Stimulated activated CD8-positive, alpha-beta memory T cell treated with anti-CD3 and anti-CD28 coated beads, Interleukin-15, amount 100 ng/mL, for 4 hours (primary cell): ENCODE measurements around the gene WARS2.

Experiments
- DNase-seq, 2 donors: peaks; one replicate each; pipeline ENCODE4 v3.0.0-alpha.2; 2020; ENCODE audit warnings: low read depth in 2 of 2

The WARS2 gene

DNA sequence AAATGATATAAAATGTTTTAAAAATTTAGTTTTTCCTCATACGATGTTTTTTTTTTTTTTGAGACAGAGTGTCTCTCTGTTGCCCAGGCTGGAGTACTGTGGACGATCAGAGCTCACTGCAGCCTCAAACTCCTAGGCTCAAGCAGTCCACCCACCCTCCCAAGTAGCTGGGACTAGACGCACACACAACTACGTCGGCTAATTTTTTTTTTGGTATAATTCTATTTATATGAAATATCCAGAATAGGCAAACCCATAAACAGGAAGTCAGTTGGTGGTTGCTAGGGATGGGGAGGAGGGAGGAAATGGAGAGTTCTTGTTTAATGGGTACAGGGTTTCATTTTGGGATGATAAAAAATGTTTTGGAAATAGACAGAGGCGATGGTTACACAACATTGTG, 56.5 kb downstream of the WARS2 start:
- no peak for DNase-seq

DNA sequence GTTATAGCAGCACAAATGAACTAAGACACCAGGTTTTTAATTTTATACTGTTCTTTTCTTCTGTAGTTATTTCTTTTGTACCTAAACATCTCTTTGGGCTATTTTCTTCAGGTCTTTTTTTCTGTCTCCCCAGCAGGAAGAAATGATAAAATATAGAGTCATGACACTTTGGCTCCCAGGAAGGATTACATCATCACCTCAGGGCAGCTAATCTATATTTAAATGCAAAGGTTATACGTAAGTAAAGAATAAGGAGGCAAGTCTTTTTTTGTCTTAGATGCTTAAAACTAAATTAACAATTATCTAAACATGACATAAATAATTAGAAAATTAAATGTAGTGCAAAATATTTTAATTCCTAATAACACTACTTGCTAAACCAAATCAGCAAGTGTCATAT, 57.0 kb downstream of the WARS2 start:
- no peak for DNase-seq

DNA sequence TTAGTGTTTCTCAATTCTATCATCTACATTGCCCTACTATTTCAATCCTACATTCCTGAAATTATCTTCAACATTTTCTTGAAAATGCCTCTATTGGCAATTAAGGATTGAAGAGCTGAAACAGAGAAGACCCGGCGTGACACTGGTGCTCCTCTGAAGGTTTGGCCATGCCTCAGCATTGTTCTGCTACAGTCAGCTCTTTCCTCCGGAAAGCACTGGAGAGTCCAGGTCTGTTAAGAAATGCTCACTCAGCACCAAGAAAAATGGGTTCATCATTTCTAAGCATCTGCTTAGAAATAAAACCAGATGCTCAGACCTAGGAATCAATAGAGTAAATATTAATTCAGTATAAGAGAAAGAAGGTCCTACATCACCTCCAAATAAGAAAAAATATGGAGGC, 58.8 kb downstream of the WARS2 start:
- no peak for DNase-seq

DNA sequence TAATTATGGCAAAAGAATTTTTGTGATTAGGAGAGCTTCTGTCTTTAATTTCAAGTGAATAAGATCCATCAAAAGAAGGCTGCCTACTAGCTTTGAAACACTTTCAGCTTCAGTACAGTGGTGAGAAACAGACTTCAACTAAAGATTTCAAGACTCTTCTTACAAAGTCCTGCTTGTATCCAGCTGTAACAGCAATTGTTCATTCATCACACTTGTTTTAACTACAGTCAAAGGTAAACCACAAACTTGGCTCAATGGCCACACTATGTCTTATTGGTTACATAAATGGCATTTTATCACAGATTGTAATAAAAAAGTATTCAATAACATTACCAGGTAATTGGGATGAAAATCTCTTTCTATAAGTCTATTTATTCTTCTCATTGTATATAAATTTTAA, 59.2 kb downstream of the WARS2 start:
- DNase-seq: no peak

DNA sequence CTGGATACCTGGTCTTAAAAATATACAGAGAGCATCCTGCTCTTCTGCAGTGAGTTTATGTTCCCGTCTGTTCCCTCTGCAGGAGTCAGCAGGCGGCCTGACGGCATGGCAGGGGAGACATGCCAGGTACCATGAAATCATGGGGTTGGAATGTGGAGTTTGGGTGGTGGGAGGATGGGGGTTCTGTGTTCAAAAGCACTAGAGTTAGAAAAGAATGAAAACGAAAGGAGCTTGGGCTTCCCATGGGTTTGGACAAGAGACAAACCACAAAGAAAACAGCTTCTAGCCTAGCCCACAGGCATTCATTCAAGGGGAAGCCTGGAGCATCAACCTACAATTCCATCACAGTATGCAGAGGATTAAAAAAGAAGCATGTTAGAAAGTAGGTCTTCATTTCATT, 59.9 kb downstream of the WARS2 start:
- DNase-seq: no peak

DNA sequence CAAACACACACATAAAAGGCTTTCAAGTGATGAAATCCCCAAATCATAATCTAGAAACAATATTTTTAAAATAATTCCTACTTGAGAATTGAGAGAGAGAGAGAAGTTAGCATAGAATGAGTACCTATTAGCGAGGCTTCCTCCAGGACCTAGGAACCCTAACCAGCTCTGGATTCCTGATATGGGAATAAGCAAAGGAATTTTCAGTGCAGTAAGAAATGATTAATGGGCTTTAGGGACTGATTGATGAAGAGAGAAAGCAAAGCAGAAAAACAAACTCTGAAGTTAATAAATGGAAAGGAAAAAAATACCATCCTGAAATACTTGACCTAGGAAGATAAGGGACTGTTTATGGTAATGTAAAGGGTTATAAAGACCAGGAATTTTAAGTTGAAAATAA, 60.6 kb downstream of the WARS2 start:
- DNase-seq: no peak

DNA sequence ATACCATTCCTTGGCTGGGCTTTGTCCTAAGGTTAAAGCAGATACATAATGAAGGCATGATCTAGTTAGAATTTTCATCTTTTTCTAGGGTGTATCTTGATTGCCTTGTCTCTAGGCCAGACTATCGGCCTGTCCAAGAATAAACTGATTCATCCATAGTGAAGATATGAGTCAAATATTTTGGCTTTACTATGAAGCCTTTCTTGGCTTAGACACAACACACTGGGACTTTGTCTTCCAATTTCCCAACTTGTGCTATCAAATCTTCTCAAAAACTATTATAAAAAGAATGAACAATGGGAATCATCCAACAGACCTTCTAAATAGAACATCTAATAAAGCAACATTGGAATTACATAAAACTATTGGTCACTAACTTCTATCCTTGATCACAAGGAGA, 64.8 kb downstream of the WARS2 start:
- no peak for DNase-seq

DNA sequence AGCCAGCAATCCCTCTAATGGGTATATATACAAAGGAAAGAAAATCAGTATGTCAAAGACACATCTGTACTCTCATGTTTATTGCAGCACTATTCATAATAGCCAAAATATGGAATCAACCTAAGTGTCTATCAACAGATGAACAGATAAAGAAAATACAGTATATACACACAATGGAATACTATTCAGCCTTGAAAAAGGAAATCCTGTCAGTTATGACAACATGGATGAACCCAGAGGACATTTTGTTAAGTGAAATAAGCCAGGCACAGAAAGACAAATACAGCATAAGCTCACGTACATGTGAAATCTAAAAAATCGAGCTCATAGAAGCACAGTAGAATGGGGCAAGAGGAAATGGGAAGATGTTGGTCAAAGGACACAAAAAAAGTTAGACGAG, 69.1 kb downstream of the WARS2 start:
- no peak for DNase-seq

DNA sequence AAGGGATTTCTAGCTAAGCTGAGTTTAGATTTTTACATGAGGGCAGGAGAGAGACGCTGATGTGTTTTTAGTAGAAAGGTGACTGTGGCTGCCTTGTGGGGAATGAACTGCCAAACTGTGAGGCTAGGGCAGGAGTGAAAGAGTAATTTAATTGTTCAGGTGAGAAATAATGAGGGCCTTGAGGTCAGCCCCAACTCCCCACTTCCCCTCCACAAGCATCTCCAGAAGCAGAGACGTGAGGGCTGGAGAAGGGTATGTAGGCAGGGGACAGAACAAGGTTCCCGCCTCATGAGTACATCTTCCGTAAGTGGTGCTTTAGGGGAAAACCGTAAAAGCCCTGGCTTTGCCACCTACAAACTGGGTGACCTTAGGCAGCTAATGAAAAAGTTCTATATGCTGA, 70.8 kb downstream of the WARS2 start:
- no peak for DNase-seq

DNA sequence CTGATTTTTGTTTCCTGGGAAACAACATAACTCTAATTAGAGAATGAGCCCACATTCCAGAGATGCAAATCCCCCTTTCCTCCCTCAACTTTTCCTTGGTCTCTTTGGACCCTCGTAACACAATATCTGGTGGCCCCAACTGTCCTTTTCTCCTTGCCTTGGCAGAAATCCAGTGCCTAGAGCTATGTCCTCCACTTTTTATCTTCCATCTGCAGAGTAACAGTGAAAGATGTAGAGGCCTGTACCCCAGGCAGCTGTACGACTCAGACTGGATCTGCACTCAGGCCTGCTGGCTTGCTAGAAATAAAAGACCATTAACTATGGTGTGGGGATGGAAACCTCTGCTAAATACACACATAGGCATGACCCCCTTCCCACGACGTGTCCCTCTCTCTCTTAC, 72.0 kb downstream of the WARS2 start:
- DNase-seq: no peak

DNA sequence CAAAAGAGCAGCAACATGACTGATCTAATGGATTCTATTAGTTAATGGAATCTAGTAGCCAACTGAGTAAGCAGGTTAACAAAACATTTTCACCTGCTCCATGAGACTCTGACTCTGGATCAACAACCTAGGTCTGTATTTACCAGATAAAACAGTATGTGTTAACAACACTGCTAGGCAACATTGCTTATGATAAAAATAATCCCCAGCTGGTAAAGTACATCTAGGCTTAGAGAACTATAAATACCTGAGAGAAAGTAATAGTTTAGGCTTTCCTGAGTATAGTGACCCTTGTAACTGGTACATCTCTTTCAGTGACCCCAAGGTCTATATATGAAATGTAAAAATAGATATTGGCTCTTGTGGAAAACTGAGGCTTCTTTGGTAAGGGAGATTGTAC, 78.8 kb downstream of the WARS2 start:
- no peak for DNase-seq

DNA sequence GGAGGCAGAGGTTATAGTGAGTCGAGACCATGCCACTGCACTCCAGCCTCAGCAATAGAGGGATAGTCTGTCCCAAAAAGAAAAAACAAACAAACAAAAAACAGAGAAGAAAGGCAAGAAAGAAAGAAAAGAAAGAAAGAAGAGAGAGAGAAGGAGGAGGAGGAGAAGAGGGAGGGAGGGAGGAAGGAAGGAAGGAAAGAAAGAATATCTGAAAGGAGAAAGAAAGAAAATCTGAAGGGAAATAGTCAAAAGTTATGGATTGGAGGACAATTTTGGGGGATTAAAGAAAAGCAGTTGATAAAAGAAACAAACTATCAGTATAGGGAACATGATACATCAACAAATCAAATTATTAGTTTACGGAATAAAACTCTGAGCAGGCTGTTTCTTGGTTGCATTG, 84.9 kb downstream of the WARS2 start:
- DNase-seq: no peak

DNA sequence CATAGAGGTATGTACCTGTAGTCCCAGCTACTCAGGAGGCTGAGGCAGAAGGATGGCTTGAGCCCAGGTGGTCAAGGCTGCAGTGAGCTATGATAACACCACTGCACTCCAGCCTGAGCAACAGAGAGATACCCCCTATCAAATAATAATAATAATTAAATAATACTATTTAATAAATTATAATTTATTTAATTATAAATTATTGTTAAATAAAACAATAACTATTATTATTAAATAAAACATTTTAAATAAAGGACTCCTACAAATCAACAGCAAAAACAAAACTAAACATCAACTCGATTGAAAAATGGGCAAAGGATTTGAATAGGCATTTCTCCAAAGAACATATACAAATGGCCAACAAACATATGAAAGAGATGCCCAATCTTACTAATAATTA, 86.5 kb downstream of the WARS2 start:
- DNase-seq: no peak

DNA sequence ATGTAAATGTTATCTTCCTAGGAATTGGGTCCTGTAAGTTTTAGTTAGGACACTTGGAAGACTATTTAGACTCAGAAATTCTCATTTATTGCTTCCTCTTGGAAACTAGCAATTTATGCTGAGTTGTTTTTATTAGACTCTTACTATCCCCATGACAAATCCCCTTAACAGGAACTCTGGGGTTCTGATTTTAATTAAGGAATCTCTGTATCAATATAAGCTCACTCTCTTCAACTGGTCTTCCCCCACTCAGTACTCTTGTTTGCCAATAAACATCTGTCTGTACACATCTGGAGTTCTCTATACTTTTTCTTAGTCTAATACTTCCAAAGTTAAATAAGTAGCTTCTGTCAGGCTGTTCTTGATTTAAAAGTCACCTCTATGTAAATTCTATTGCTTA, 88.2 kb downstream of the WARS2 start:
- DNase-seq: no peak

DNA sequence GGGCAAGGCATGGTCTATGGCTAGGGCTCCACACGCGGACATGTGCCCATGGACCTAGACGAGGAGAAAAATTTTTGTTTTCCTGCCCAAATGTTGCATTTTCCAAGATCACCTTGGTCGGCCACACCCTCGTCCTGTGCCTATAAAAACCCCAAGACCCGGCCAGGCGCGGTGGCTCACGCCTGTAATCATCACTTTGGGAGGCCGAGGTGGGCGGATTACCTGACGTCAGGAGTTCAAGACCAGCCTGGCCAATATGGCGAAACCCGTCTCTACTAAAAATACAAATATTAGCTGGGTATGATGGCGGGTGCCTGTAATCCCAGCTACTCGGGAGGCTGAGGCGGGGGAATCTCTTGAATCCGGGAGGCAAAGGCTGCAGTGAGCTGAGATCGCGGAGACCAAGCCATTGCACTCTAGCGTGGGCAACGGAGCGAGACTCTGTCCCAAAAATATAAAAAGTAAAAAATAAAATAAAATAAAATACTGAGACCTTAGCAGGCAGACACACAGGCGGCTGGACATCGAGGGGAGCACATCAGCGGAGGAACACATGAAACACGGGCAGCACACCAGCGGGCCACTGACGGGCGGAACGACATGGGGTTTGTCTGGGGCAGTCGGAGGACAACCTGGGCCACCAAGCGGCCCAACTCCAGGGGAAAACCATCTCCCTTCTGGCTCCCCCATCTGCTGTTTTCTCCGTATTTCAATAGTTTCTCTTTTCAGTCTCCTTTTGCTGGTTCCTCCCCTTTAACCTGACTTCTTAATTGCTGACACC, 91.6 kb downstream of the WARS2 start:
- DNase-seq: no peak

DNA sequence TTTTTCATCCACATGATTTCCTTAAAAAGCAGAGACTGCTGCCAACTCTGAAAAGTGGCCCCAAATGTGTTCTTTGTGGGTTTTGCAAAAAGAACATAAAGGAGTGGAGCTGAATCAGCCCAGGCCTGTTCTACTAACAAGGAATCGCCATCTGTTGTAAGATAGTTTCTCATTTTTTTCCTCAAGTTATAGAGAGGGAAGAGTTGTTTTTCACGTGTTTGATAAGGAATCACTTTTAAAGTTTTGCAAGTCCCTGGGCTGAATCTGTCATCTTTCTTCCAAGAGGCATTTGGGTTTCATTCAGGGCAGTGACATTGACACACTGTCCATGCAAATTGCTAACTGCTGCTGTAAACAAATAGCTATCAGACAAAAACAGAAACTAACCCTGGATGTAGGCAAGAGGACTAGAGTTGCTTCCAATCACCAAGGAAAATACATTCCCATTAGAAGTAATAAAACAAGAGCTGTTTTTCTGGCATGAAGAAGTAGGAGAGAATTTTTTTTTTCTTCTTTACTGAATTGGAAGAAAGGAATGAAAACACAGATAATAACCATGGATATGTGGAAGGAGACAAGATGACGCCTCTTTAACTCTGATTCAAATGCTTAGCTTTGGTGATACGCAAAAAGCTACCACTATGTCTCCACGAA, 93.5 kb downstream of the WARS2 start:
- no peak for DNase-seq

DNA sequence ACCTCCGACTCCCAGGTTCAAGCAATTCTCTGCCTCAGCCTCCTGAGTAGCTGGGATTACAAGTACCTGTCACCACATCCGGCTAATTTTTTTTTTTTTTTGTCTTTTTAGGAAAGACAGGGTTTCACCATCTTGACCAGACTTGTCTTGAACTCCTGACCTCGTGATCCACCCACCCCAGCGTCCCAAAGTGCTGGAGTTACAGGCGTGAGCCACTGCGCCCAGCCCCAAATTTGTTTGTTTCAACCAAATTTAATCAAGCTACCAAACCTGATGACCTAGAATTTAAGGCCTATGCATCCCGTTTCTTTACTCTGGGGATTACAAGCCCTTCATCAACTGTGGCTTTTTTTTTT, 94.0 kb downstream of the WARS2 start:
- no peak for DNase-seq

DNA sequence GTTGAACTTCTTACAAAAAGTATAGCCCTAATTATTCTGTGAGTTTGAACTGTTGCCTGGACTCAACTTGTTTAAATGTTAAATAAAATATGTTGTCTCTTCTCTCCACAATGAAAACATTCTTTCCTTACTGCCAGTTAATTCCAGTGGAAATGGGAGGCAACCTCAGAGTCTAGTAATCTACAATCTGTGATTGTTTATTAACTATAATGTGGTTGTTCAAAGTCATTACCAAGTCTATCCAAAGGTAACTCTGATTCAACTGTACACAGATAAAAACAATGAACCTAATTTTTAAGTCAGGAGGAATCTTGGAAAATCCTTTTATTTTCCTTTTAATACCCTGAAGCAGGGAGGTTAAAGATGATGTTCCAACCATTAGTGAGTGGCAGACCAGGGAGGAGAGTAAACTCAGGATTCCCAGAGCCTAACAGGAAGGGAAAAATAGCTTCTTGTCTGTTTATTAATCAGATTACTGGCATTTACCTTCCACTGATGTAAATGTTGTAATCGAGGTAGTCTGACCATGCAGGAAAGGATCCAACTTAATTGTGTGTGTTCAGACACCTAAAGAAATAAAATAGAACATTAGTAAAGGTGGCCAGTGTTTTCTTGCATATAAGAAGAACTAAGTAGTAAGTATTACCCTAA, 95.2 kb downstream of the WARS2 start:
- no peak for DNase-seq

DNA sequence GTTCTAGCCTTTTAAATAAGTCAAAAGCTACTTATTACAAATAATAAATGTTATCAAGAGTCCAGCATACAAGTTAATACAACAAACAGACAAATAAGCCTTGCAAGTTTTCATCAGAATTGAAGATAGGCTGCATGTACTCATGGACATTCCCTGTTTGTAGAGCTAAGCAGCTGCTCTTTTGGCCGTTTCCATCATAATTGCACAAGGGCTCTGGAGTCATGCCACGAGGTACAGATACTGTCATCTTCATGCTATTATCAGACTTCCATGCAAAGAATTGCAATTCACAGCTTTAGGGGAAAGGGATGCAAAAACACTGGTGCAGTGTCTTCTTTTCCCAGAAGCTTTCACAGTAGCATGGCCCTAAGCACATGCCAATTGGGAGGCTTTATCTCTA, 99.5 kb downstream of the WARS2 start:
- no peak for DNase-seq

DNA sequence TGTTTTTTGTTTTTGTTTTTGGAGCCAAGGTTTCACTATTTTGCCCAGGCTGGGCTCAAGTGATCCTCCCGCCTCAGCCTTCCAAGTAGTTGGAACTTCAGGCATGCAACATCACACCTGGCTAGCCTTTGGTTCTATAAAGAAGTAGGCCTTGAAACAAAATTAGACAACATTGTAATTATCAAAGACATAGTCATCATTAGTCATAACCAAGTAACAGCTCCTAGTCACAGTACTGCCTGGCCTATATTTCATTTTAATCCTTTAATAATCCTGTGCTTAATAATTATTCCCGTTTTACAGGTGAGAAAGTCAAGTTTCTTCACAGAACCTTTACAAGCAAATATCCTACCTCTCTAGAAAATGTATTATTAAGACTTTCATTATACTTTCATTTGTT, 100.0 kb downstream of the WARS2 start:
- no peak for DNase-seq

DNA sequence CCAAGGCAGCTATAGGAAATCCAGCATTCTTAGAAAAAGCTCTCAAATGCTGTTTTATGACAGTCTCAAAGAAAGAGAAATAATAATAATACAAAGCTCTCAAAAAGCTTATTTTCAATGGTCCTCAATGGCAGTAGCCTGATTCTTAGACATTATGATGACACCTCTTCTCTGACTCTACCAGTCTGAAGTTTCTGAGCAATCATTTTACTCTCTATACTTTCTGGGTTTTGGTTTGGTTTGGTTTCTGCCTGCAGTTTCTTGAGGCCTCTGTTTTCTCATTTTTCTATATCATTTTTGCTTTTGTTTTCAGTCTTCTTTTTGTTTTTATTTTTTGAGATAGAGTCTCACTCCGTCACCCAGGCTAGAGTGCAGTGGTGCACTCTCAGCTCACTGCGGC, 102.1 kb downstream of the WARS2 start:
- no peak for DNase-seq

DNA sequence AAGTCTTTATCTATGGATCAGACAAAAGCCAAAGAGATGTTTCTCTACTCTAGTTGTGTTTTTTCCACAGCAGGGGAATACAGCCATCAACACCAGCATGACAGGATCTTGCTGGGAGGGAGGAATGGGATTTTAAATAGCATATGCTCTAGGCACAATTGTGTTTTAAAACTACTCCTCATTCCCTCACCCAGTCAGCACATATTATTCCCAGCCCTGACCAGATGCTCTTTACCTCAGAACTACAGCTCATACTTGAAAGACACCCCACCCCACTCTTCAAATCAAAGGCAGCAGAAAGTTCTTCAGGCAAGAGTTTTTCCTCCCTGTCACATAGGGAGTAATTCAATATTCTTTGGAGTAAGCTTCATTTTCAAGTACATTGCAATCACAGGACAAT, 106.1 kb downstream of the WARS2 start:
- no peak for DNase-seq

DNA sequence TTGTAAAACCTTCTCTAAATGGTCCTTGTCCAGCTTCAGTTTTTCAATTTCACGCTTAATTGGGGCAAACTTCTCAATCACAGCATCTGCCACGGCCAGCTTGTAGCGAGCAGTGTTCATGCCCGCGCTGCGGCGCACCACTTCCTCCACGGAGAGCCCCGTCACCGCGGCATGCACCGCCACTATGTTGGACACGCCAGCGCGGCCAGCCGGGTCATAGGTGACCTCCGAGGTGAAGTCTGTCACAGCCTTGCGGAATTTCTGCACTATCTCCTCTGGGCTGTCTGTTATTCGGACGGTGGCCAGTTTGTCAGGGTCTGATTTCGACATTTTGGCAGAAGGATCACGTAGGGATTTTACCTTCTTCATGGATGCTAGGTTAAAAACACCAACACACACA, 107.5 kb downstream of the WARS2 start:
- no peak for DNase-seq
